ENCODE measurements around the gene G6PD.

G6PD gene

GRCh38 chrX:154547245-154548027, 790 bp upstream of the G6PD start, which contains the start of gene IKBKG:
Gene IKBKG (plus strand): TSS chrX:154547620. CDS start chrX:154552003, 4,383 bp downstream.
- Mint-ChIP-seq H3K27me3 (ENCODE audit: low read depth, poor library complexity) (no peaks in the 10 kb centered on the region), H3K9me3 (peaks cover 60% of the 10 kb centered on the region), H3K27ac (peak within 1 kb of the TSS; percentile 97), H3K4me3 (peak within 1 kb of the TSS; percentile 87), H3K36me3 (ENCODE audit: low read depth) (peaks cover 8% of the 10 kb centered on the region), H3K4me1 (peaks cover 39% of the 10 kb centered on the region)
- TF ChIP-seq CTCF (IDR thresholded peaks at IDR 0.05): no peak
- DNase-seq: peak; percentile 87

DNA sequence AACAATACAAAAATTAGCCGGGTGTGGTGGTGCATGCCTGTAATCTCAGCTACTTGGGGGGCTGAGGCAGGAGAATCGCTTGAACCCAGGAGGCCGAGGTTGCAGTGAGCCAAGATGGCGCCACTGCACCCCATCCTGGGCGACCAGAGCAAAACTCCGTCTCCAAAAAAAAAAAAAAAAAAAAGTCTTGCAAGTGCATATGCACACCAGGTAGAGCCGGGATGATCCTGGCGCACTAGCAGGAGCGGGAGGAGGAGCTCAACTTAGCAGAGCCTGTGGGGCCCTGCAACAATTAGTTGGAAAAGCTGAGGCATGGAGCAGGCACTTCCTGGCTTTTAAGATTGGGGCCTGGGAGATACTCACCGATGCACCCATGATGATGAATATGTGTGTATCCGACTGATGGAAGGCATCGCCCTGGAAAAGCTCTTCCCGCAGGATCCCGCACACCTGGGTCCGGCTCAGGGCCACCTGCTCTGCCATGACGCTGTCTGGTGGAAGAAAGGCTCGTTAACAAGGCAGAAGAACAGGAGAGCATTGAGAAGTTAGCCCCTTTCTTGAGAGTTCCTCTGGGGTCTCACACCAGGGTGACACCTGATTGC, 872 bp downstream of the G6PD start:
- H3K27me3 Mint-ChIP-seq (ENCODE audit: low read depth, poor library complexity): no peaks in the 10 kb centered on the region
- no peak for DNase-seq
- no peak for TF ChIP-seq CTCF (IDR thresholded peaks at IDR 0.05)
- peaks cover 55% of the 10 kb centered on the region for H3K9me3 Mint-ChIP-seq
- H3K4me3 Mint-ChIP-seq: peak overlapping the region; percentile 81
- H3K4me1 Mint-ChIP-seq: peaks cover 39% of the 10 kb centered on the region
- peaks cover 10% of the 10 kb centered on the region for H3K36me3 Mint-ChIP-seq (ENCODE audit: low read depth)
- H3K27ac Mint-ChIP-seq: no peak overlapping the region

- Mint-ChIP-seq H3K4me1 (peaks cover 23% of the 10 kb centered on the region), H3K36me3 (ENCODE audit: low read depth) (peaks cover 12% of the 10 kb centered on the region), H3K9me3 (peaks cover 54% of the 10 kb centered on the region), H3K4me3 (no peak overlapping the region), H3K27me3 (ENCODE audit: low read depth, poor library complexity) (no peaks in the 10 kb centered on the region), H3K27ac (no peak overlapping the region)
- DNase-seq: no peak
- TF ChIP-seq CTCF (IDR thresholded peaks at IDR 0.05): no peak
Observed at GRCh38 chrX:154542723-154543424, 3.8 kb downstream of the G6PD start.

DNA sequence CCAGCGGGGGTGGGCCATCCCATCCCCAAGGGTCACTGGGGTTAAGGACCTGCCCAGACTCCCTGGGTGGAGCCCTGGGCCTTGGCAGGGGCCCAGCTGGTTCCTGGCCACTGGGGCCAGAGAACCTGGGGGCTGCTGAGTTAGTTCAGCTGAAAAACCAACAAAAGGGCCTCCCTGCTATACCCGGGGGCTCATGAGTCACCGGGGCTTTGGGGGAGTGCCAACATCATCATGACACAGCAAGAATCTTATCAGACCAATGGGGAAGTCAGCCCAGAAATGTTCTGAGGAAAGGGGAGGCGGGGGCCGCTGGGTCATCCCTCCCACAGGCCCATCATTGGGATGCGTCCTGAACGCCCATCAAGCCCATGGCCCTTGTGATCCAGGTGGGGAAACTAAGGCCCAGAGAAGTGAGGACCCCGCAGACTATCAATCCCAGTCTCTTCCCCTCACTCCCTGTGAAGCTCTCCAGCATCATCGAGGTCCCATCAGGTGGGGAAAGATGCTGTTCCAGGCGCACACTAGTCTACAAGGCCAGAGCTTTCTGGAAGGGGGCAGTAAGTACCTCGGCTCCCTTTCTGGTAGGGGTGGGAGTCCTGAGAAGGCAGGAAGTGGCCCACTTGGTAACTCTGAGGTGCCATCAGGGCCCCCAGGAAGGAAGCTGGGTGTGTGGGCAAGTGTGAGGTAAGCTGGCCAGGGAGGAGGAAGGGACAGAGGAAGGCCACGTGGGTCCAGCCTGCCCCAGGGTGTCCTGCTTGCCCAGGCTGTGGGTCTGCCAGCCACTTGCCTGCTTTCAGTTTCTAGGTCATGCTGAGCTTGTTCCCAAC, 4.5 kb downstream of the G6PD start:
- no peak for DNase-seq
- H3K4me3 Mint-ChIP-seq: no peak overlapping the region
- no peaks in the 10 kb centered on the region for H3K27me3 Mint-ChIP-seq (ENCODE audit: low read depth, poor library complexity)
- H3K9me3 Mint-ChIP-seq: peaks cover 54% of the 10 kb centered on the region
- peaks cover 12% of the 10 kb centered on the region for H3K36me3 Mint-ChIP-seq (ENCODE audit: low read depth)
- peaks cover 21% of the 10 kb centered on the region for H3K4me1 Mint-ChIP-seq
- TF ChIP-seq CTCF (IDR thresholded peaks at IDR 0.05): no peak
- H3K27ac Mint-ChIP-seq: no peak overlapping the region

DNA sequence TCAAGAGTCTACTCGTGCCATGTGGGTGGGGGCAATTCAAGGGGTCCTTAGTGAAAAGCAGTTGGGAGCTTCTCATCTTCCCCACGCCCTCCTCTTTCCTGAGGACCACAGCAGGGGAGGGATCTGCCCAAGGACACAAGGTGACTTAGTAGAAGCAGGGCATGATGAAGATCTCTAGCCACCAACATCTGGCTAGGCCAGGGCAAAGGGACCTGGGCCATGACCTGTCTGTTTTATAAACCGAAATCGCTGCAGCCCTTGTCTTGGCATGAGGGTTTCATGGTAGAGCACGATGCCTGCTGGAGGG, 5.1 kb downstream of the G6PD start:
- peaks cover 21% of the 10 kb centered on the region for H3K4me1 Mint-ChIP-seq
- TF ChIP-seq CTCF (IDR thresholded peaks at IDR 0.05): no peak
- no peak overlapping the region for H3K4me3 Mint-ChIP-seq
- peaks cover 12% of the 10 kb centered on the region for H3K36me3 Mint-ChIP-seq (ENCODE audit: low read depth)
- DNase-seq: no peak
- H3K9me3 Mint-ChIP-seq: peaks cover 55% of the 10 kb centered on the region
- no peaks in the 10 kb centered on the region for H3K27me3 Mint-ChIP-seq (ENCODE audit: low read depth, poor library complexity)
- H3K27ac Mint-ChIP-seq: no peak overlapping the region
